Gastrocnemius medialis (tissue), 4 donors: ENCODE data around the gene CCDC138.

Experiments used
- CTCF ChIP-seq, 5 experiments: fragments of 450-650 bp in 3 of 5; fragments of 200-600 bp in 2 of 5; sonication (generic) in 2 of 5; IDR thresholded peaks in 4 of 5; conservative IDR thresholded peaks in 1 of 5; 1 replicate in 4 of 5; 2 replicates in 1 of 5; pipeline ENCODE4 v1.5.1; 2016 to 2019; ENCODE audit warnings: antibody characterized with exemption in 5 of 5, mild to moderate bottlenecking in 3 of 5, moderate library complexity in 3 of 5
- POLR2A ChIP-seq, 2 donors: fragments of 450-650 bp; IDR thresholded peaks; one replicate each; pipeline ENCODE4 v1.6.1; 2017; ENCODE audit warnings: antibody characterized with exemption in 2 of 2, mild to moderate bottlenecking in 2 of 2, moderate library complexity in 2 of 2

DNA sequence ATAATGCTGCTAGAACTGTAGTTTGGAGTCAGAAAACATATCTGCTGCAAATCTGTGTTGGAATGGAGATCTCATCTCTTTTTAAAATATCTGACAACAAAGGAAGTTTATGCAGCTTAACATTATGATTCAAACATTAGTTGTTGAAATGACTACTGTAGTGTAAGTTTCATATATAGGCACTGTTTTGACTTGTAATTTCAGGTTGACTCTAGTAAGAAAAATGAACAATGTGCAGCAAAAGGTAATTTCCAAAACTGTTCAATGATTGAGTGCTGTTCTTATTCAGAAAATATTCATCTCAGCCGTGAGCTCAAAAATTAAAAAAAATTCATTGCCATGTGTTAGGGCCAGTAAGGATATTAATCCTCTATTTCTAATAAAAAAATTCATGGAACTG lies 48.5 kb downstream of the CCDC138 start:
- no peak for TF ChIP-seq POLR2A (IDR thresholded peaks at IDR 0.05)
- no peak for TF ChIP-seq CTCF (IDR thresholded peaks at IDR 0.05 in 4 of 5, conservative IDR thresholded peaks at IDR 0.05 in 1 of 5)
